ENCODE measurements around the gene RASSF7.

The RASSF7 gene

GRCh38 chr11:535519-536454 is 25.0 kb upstream of the RASSF7 start, which contains the start of gene HRAS:
TSS of gene HRAS (minus strand) at chr11:535576.
- Mint-ChIP-seq H3K36me3 (ENCODE audit: insufficient read depth) (peaks cover 14% of the 10 kb centered on the region), H3K9me3 (no peaks in the 10 kb centered on the region), H3K27me3 (no peaks in the 10 kb centered on the region), H3K4me3 (peak within 1 kb of the TSS; percentile 91), H3K27ac (ENCODE audit: low read depth) (peak within 1 kb of the TSS; percentile 93), H3K4me1 (peaks cover 16% of the 10 kb centered on the region)
- DNase-seq (ENCODE audit: low spot score in 2 of 2) (peak; percentile 91 to 93), ATAC-seq (replicated peaks; ENCODE audit: extremely low read depth, poor library complexity, severe bottlenecking) (peak; percentile 81)

- ATAC-seq (replicated peaks; ENCODE audit: extremely low read depth, poor library complexity, severe bottlenecking) = peak; percentile 54
- Mint-ChIP-seq H3K4me1 (peaks cover 16% of the 10 kb centered on the region), H3K9me3 (no peaks in the 10 kb centered on the region), H3K36me3 (ENCODE audit: insufficient read depth) (peaks cover 14% of the 10 kb centered on the region), H3K4me3 (peak within 1 kb of the TSS; percentile 91), H3K27ac (ENCODE audit: low read depth) (peak within 1 kb of the TSS; percentile 93), H3K27me3 (no peaks in the 10 kb centered on the region)
- DNase-seq (ENCODE audit: low spot score in 2 of 2) = peak; percentile 88 to 93
Measured at GRCh38 chr11:536841-537621, 23.7 kb upstream of the RASSF7 start, which contains the start of gene LRRC56. TSS of gene LRRC56 (plus strand) at chr11:537527. CDS start at chr11:540685, 3,158 bp downstream.

GRCh38 chr11:537622-538430 is 22.9 kb upstream of the RASSF7 start:
- H3K36me3 Mint-ChIP-seq (ENCODE audit: insufficient read depth) = peaks cover 14% of the 10 kb centered on the region
- DNase-seq (ENCODE audit: low spot score in 2 of 2) (no peak), ATAC-seq (replicated peaks; ENCODE audit: extremely low read depth, poor library complexity, severe bottlenecking) (no peak)
- H3K9me3 Mint-ChIP-seq = no peaks in the 10 kb centered on the region
- H3K27me3 Mint-ChIP-seq = no peaks in the 10 kb centered on the region
- peak overlapping the region; percentile 91 for H3K4me3 Mint-ChIP-seq
- peaks cover 16% of the 10 kb centered on the region for H3K4me1 Mint-ChIP-seq
- H3K27ac Mint-ChIP-seq (ENCODE audit: low read depth) = peak overlapping the region; percentile 93

DNA sequence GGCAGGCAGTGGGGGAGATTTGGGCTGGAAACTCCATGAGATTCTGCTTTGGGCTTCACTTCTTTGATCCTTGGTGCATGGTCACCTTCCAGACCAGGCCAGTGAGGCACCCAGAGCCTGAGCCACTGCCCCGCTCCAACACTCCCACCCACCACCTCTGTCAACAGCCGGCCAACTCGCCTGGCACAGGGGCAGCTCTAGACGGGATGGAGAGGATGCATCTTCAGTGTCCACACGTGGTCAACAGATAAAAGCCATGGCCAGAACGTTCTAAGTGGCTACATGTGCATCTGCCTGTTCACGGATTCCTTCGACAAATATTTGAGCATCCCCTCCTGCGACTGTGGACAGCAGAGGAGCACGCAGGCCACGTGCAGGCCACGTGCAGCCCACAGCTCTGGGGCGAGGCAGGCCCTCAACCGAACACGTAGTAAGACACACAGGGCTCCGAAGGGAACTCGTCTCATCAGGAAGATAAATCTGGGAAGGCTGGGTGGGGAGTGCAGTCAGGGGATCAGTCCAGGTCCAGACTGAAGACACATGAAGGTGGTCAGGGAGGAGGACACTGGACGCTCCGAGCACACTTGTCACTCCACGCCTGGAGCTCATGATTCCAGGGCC is 22.2 kb upstream of the RASSF7 start:
- no peak overlapping the region for H3K4me3 Mint-ChIP-seq

DNA sequence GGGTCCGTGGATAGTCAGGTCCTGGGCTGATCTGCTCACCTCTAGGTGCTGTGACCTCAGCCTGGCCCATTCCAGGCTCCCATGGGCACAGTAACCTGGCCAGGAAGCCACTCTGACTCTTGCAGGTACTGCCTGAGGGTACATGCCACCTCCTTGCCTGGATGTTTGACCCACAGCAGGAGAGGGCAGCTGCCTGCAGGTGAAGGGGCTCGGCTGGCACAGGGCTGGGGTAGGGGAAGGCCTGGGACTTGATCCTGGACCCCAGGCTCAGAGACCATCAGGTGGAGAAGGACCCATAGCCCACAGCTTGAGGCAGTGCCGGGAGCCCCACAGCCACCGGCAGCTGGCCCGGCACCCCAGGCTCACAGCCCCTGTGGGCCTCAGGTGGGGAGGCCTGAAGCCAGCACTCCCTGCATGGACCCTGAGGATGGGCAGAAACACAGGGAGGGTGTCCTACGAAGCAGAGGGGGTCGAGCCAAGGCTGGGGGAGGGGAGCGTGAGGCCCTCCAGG is 20.7 kb upstream of the RASSF7 start:
- DNase-seq (ENCODE audit: low spot score in 2 of 2) (peak in 1 of 2 donors; percentile 13), ATAC-seq (replicated peaks; ENCODE audit: extremely low read depth, poor library complexity, severe bottlenecking) (no peak)
- H3K27ac Mint-ChIP-seq (ENCODE audit: low read depth) = no peak overlapping the region
- peaks cover 12% of the 10 kb centered on the region for H3K36me3 Mint-ChIP-seq (ENCODE audit: insufficient read depth)
- no peaks in the 10 kb centered on the region for H3K9me3 Mint-ChIP-seq
- peaks cover 16% of the 10 kb centered on the region for H3K4me1 Mint-ChIP-seq
- no peak overlapping the region for H3K4me3 Mint-ChIP-seq
- no peaks in the 10 kb centered on the region for H3K27me3 Mint-ChIP-seq

More for the DNA sequence above, 22.2 kb upstream of the RASSF7 start:
- peak overlapping the region; percentile 55 for H3K27ac Mint-ChIP-seq (ENCODE audit: low read depth)
- H3K27me3 Mint-ChIP-seq = no peaks in the 10 kb centered on the region
- DNase-seq (ENCODE audit: low spot score in 2 of 2) (no peak), ATAC-seq (replicated peaks; ENCODE audit: extremely low read depth, poor library complexity, severe bottlenecking) (no peak)
- peaks cover 16% of the 10 kb centered on the region for H3K4me1 Mint-ChIP-seq
- H3K9me3 Mint-ChIP-seq = no peaks in the 10 kb centered on the region
- peaks cover 14% of the 10 kb centered on the region for H3K36me3 Mint-ChIP-seq (ENCODE audit: insufficient read depth)

DNA sequence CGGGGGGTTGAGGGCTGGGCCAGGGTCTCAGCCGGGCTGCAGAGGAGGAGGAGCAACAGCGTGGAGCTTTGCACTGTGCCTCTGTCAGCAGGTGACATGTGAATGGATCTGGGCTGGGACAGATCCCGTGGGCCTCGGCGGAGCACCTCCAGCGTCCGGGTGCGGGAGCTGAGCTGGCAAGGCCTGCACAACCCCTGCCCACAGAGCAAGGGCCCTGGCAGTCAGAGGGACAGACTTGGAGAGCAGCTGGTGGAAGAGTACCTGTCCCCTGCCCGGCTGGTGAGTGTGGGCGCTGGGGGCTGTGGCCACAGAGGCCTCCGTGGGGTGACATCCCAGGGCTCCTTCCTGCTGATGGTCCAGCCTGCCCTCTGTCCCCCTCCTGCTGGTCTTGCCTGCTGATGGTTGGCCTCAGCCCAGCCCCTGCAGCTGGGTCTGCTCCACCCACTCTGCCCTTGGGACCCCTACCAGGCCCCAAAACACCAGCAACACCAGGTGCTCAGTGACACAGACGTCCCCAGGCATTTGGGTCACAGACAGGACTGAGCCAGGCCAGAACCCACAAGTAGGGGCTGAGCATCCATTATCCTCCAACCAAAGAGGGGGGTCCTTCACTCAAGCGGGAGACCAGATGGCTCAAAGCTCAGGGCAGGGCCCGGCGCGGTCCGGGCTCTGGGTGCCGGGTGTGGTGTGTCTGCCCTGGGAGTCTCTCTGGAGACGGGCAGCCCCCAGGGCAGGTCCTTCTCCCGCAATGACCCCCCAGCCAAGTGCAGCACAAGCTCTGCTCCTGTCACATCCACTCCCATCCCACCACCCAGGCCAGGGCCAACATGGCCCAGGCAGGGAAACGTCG is 20.0 kb upstream of the RASSF7 start:
- peak in 1 of 2 donors; percentile 12 for DNase-seq (ENCODE audit: low spot score in 2 of 2)
- no peak for ATAC-seq (replicated peaks; ENCODE audit: extremely low read depth, poor library complexity, severe bottlenecking)
- Mint-ChIP-seq H3K27ac (ENCODE audit: low read depth) (no peak overlapping the region), H3K27me3 (no peaks in the 10 kb centered on the region), H3K4me3 (no peak overlapping the region), H3K9me3 (no peaks in the 10 kb centered on the region), H3K36me3 (ENCODE audit: insufficient read depth) (peaks cover 12% of the 10 kb centered on the region), H3K4me1 (peaks cover 16% of the 10 kb centered on the region)

DNA sequence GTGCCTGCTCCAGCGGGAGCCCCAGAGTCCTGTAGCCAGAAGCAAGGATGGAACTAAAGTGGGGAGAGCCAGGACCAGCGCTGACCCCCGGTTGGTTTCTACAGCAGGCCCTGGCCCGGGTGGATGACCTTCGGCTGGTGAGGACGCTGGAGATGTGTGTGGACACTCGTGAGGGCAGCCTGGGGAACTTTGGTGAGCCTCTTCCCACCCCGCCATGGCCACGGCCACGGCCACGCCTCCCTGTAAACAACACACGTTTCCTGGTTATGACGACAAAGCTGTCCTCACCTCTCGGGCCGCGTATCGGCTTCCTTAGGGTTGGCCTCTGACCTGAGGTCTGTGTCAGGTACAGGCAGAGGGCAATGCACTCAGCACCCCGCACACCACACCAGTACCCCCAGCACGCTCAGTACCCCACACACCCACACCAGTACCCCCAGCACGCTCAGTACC is 19.3 kb upstream of the RASSF7 start:
- Mint-ChIP-seq H3K27me3 (no peaks in the 10 kb centered on the region), H3K9me3 (no peaks in the 10 kb centered on the region), H3K4me3 (no peak overlapping the region), H3K36me3 (ENCODE audit: insufficient read depth) (peaks cover 8% of the 10 kb centered on the region), H3K27ac (ENCODE audit: low read depth) (no peak overlapping the region), H3K4me1 (peaks cover 11% of the 10 kb centered on the region)
- ATAC-seq (replicated peaks; ENCODE audit: extremely low read depth, poor library complexity, severe bottlenecking) (no peak), DNase-seq (ENCODE audit: low spot score in 2 of 2) (no peak)

GRCh38 chr11:544817-545166 is 16.0 kb upstream of the RASSF7 start:
- no peaks in the 10 kb centered on the region for H3K27me3 Mint-ChIP-seq
- H3K9me3 Mint-ChIP-seq = no peaks in the 10 kb centered on the region
- peaks cover 3% of the 10 kb centered on the region for H3K36me3 Mint-ChIP-seq (ENCODE audit: insufficient read depth)
- ATAC-seq (replicated peaks; ENCODE audit: extremely low read depth, poor library complexity, severe bottlenecking) = no peak
- no peak overlapping the region for H3K27ac Mint-ChIP-seq (ENCODE audit: low read depth)
- H3K4me1 Mint-ChIP-seq = no peaks in the 10 kb centered on the region
- no peak for DNase-seq (ENCODE audit: low spot score in 2 of 2)
- H3K4me3 Mint-ChIP-seq = no peak overlapping the region

GRCh38 chr11:545171-545570 is 15.6 kb upstream of the RASSF7 start:
- no peak overlapping the region for H3K4me3 Mint-ChIP-seq
- DNase-seq (ENCODE audit: low spot score in 2 of 2) (no peak), ATAC-seq (replicated peaks; ENCODE audit: extremely low read depth, poor library complexity, severe bottlenecking) (no peak)
- H3K4me1 Mint-ChIP-seq = no peaks in the 10 kb centered on the region
- H3K27me3 Mint-ChIP-seq = no peaks in the 10 kb centered on the region
- no peaks in the 10 kb centered on the region for H3K9me3 Mint-ChIP-seq
- H3K36me3 Mint-ChIP-seq (ENCODE audit: insufficient read depth) = peaks cover 3% of the 10 kb centered on the region
- no peak overlapping the region for H3K27ac Mint-ChIP-seq (ENCODE audit: low read depth)

DNA sequence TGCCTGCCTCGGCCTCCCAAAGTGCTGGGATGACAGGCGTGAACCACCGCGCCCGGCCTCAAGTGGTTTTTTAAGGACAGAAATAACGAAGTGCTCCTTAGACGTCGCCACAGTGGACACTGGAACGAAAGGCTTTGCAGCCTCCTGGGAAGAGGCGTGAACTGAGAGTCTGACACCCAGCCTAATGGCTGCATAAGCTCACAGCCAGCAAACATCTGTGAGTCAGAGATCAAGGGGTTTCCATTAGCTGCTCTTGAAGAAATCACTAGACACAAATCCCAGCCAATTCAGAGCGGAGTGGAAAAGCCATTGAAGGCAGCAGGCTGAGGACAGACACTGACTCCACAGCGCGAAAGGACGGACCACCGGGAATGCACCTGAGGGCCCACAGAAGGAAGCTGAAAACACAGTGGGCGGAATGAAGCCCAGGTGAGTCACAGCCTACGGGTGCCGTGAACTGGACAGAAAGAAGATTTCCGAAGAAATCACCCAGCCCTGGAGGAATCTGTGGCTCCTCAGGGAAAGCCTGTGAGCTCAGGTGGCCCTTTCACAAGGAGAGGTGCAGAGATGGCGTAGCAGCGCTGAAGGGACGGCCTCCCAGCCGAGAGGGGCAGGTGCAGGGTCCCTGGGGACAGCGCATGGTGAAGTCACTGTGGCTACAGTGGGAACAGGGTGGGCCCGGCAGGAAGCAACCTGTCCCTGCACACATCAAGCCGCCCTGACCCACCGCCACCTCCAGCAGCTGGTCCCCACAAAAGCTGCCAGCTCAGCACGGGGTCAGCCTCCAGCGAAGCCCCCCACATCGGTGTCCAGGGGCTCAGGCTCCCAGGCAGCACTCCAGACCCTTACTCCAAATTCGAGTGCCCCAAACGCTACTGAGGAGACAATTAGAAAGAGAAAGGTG is 11.8 kb upstream of the RASSF7 start:
- Mint-ChIP-seq H3K9me3 (no peaks in the 10 kb centered on the region), H3K4me1 (no peaks in the 10 kb centered on the region), H3K27me3 (no peaks in the 10 kb centered on the region), H3K4me3 (no peak overlapping the region), H3K27ac (ENCODE audit: low read depth) (no peak overlapping the region), H3K36me3 (ENCODE audit: insufficient read depth) (peaks cover 2% of the 10 kb centered on the region)
- no peak for DNase-seq (ENCODE audit: low spot score in 2 of 2)
- no peak for ATAC-seq (replicated peaks; ENCODE audit: extremely low read depth, poor library complexity, severe bottlenecking)
